Right lung (tissue), 10 donors: ENCODE data around the gene RAPGEF2. TPM values are rescaled to one million over a fixed set of nuclear protein-coding genes. Genes with fewer than 3 reads are reported as not detected.
"Not testable (repeated sequence)": the region's sequence is repeated elsewhere in the genome, so short reads cannot be mapped to it uniquely, and the experiment has no call there.

Experiments
- DNase-seq, 2 donors: peaks; one replicate each; pipeline ENCODE4 v3.0.0-alpha.2; 2013
- long read RNA-seq, 8 donors: transcript quantifications; one replicate each; lab custom pipeline, GENCODE V29; 2026
- polyA plus RNA-seq, 5 donors: library from polyadenylated mRNA; unstranded; fragments of 120-200 nt; gene quantifications; one replicate each; pipeline versions ENCODE4 v1.2.1 to v1.2.3, GENCODE V29; 2013; ENCODE audit warnings: inconsistent platforms in 1 of 5, low replicate concordance in 1 of 5; ENCODE audit not compliant: insufficient read length in 5 of 5, insufficient read depth in 1 of 5

Gene RAPGEF2, protein sequence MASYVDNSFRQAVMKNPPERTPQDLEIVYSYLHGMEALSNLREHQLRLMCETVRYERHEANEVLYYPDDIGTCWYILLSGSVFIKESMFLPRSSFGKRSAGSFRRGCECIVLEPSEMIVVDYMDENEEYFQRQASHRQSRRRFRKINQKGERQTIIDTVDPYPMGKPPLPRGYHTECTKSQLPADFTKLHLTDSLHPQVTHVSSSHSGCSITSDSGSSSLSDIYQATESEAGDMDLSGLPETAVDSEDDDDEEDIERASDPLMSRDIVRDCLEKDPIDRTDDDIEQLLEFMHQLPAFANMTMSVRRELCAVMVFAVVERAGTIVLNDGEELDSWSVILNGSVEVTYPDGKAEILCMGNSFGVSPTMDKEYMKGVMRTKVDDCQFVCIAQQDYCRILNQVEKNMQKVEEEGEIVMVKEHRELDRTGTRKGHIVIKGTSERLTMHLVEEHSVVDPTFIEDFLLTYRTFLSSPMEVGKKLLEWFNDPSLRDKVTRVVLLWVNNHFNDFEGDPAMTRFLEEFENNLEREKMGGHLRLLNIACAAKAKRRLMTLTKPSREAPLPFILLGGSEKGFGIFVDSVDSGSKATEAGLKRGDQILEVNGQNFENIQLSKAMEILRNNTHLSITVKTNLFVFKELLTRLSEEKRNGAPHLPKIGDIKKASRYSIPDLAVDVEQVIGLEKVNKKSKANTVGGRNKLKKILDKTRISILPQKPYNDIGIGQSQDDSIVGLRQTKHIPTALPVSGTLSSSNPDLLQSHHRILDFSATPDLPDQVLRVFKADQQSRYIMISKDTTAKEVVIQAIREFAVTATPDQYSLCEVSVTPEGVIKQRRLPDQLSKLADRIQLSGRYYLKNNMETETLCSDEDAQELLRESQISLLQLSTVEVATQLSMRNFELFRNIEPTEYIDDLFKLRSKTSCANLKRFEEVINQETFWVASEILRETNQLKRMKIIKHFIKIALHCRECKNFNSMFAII (N-terminal part only)
- 10 to 100 TPM; 29.6 to 47.5 (median 45.6) TPM for polyA plus RNA-seq
- long read RNA-seq, donor 1, result 0 reads
- long read RNA-seq, donor 2, result 0 reads
- long read RNA-seq, donor 3, result 0 reads
- long read RNA-seq, donor 4, result 0 reads
- long read RNA-seq, donor 5, result 0 reads
- long read RNA-seq, donor 6, result 0 reads
- long read RNA-seq, donor 7, result 0 reads
- long read RNA-seq, donor 8, result 0 reads

DNA sequence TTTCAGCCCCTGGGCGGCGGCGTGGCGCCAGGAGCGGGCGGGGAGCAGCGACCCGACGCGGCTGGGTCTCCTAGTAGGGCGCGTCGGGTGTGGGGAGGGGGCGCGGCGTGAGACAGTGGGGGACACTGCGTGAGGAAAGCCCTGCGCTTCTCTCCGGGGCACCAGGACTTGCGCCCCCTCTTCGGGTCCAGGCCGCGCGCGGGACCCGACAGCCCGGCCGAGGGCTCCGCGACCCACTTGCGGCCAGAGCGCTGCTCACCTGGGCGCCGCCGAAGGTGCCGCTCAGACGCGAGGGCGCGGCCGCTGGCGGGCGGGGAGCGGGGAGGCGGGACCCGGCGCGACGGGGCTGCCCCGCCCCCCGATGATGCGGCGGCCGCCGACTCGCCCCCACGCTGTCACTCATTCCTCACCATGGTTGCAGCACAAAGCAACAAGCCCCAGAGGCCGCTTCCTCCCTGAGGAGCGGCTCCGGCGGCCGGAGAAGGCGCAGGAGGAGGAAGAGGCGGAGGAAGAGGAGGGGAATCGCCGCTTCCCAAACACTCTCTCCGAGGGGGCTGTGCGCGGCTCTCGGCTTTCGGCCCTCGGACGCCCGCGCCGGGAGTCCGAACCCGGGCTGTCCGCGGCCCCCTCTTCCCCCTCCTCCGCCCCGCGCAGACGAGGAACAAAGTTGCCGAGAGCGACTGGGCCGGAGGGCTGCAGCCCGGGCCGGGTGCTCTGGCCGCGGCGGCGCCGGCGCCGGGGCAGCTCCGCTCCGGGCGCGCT, at the start of gene RAPGEF2:
RAPGEF2 (plus strand) TSS at position 458 of the 762 bp plus-strand sequence. CDS start 1,084 bp downstream, outside the sequence.
- DNase-seq, result peak; percentile 94 to 95

- no peak for DNase-seq
Measured at GRCh38 chr4:159055833-159056232, 47.0 kb upstream of the RAPGEF2 start.

GRCh38 chr4:159060161-159060560, 42.7 kb upstream of the RAPGEF2 start:
- DNase-seq, result no peak

- DNase-seq, result no peak
Measured at GRCh38 chr4:159062381-159062780, 40.5 kb upstream of the RAPGEF2 start.

DNA sequence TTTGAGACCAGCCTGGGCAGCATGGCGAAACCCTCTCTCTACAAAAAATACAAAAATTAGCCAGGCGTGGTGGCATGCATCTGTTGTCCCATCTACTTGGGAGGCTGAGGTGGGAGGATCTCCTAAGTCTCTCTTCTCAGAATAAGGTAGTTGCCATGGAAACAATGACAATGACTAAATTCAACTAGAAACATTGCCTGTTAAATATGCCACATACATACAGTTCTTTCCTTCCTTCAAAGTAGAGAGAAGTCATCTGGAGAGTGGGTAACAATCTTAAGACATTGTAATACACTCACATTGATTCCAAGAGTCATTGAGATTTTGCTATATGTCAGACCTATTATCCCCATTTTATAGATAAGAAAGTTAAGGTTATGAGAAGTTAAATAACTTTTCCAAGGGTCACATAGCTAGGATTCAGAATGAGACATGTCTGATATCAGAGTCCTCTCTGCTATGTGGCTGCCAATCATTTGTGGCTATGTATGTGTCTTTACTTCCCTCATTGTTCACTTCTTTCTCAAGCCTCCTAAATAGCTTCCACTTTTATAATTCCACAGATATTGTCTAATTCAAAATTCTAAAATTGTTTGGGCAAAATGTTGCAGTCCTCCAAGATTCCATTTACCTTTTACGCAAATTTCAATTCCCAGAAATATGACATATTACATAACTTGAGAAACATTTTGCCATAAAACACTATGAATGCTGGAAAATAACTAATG, 37.2 kb upstream of the RAPGEF2 start:
- DNase-seq, result no peak

DNA sequence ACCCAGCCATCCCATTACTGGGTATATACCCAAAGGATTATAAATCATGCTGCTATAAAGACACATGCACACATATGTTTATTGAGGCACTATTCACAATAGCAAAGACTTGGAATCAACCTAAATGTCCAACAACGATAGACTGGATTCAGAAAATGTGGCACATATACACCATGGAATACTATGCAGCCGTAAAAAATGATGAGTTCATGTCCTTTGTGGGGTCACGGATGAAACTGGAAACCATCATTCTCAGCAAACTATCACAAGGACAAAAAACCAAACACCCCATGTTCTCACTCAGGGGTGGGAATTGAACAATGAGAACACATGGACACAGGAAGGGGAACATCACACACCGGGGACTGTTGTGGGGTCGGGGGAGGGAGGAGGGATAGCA, 34.7 kb upstream of the RAPGEF2 start:
- not testable (repeated sequence) for DNase-seq

DNA sequence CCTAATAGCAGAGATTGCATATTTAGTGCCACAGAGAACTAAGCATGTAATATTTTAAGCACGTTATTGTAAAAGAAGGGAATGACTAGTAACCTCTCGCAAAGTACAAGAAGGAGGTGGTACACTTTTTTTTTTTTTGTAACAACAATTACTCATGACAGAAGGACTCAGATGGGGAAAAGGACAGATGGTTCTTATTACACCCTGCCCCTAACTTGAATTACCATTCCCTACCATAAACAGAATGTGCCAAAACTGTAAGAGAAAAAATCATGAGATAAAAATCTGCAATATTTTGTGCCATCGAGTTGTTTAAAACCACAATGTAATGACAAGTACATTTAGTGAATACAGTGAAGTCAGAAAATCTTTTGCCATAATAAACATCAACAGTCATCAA, 33.0 kb upstream of the RAPGEF2 start:
- DNase-seq, result no peak

- DNase-seq, result no peak
Measured at GRCh38 chr4:159070742-159071141, 32.1 kb upstream of the RAPGEF2 start.

DNA sequence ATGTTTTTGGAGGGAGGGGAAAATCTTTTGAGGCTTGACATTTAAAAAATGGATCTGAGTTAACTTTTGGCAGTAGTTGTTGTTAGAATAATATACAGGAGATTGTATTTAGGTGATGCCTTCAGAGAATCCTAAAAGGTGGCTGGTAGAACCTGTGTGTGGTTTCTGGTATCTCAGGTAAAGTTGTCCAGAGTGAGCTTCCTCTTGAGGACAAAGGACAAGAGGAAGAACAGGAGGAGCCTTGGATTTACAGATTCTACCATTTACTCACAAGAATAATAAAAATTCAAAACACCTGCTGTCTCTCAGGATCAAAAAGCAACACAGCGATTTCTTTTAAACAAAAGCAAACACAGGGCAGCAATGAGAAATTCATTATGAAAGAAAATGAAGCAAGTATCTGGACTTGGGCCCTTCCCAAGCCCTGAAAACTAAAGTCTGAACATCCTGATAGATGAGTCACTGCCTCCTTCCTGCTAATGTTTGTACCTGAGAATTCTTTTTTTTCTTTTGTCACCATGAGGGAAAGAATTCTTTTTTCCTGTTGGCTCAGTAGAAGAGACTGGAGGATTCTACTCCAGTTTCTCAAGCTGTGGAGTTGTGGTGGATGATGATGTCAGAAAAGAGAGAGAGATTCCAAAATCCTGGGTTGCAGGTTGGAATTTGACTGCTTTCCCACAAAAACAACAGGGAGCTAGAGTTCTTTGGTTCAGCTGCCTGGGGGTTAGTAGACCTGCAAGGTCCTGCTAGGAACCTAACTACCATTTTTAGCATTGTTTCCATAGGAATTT, 31.5 kb upstream of the RAPGEF2 start:
- no peak for DNase-seq

GRCh38 chr4:159071969-159072765, 30.7 kb upstream of the RAPGEF2 start:
- no peak for DNase-seq

GRCh38 chr4:159075531-159075932, 27.3 kb upstream of the RAPGEF2 start:
- no peak for DNase-seq

GRCh38 chr4:159077018-159077417, 25.9 kb upstream of the RAPGEF2 start:
- DNase-seq, result not testable (repeated sequence)

DNA sequence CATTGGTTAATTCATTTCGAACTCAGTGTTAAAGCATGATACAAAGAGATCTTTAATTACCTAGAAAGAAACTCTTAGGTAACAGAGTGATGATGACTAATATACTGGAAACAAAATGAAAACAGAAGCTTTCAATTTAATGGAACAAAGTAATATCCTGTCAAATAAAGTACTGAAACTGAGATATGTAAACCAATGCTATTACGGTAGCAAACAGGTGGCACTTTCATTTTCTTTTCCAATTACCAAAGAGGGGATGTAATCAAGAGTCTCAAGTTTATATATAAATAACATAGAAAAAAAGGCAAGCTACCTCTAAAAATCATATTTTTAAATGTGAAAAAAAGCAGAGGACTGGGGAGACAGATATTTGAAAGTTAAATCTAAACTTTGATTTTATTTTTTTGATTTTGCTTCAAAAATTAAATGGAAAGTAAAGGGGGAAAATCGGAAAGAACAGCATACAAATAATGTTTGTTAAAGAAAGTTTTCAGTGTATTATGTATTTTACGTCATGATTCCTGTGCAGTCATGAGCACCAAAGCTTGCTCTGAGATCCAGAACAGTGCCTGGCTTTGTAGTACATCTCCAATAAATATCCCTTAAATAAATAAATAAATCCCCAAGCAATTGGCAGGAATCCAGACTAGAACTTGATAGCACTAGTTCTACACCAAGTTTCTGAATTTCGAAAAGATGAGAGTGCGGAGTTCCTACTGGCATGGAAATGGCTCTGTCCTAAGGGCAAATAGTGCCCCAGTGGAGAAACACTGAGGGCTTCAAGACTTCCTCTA, 25.0 kb upstream of the RAPGEF2 start:
- DNase-seq, result no peak

- DNase-seq, result no peak
Measured at GRCh38 chr4:159079074-159079473, 23.8 kb upstream of the RAPGEF2 start.

DNA sequence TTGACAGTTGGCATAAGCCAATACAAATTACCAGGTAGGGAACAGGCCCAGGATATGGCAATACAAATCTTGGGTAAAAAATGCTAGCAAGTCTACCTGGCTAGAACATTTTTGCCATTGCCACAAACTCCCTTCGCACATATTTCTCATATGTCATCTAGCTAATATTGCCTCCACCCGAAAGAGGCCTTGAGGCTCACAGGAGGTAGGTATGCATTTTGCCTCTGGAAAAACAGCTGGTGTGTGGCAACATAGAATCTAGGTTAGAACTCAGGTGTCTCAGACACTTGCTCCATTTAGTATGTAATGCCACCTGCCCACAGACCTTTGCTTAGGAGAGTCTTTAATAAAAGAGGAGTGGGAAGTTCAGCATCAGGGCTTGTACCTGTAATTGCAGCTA, 16.3 kb upstream of the RAPGEF2 start:
- no peak for DNase-seq

GRCh38 chr4:159090255-159090654, 12.6 kb upstream of the RAPGEF2 start:
- DNase-seq, result no peak

- DNase-seq, result not testable (repeated sequence)
Measured at GRCh38 chr4:159094156-159094555, 8.7 kb upstream of the RAPGEF2 start.

- DNase-seq, result no peak
Measured at GRCh38 chr4:159096434-159096833, 6.4 kb upstream of the RAPGEF2 start.
